SU-DHL-6 (cell line): ENCODE measurements around the gene TSKU.

Experiments used
- H2AFZ ChIP-seq: fragments of 200-600 bp; sonication (generic); 2 replicates; pipeline ENCODE4 v1.6.1; 2014; ENCODE audit warnings: low read depth, mild to moderate bottlenecking, moderate library complexity, mixed read lengths, antibody characterized with exemption, low read length; ENCODE audit not compliant: severe bottlenecking
- H3F3A ChIP-seq: fragments of 200-600 bp; shearing (Covaris generic); 2 replicates; pipeline ENCODE4 v1.6.0; 2016; ENCODE audit warnings: antibody characterized with exemption, mild to moderate bottlenecking; ENCODE audit not compliant: insufficient read depth
- H3K27ac ChIP-seq: fragments of 200-600 bp; sonication (generic); 2 replicates; pipeline ENCODE4 v1.5.1; 2016; ENCODE audit warnings: low read depth, mild to moderate bottlenecking, low read length, moderate library complexity, mixed read lengths
- H3K27me3 ChIP-seq: fragments of 200-600 bp; sonication (generic), shearing (Covaris generic); 2 replicates; pipeline ENCODE4 v1.6.0; 2014; ENCODE audit warnings: mild to moderate bottlenecking, low read length
- H3K36me3 ChIP-seq: fragments of 200-600 bp; sonication (generic); 2 replicates; pipeline ENCODE4 v1.6.1; 2014; ENCODE audit warnings: mild to moderate bottlenecking, low read length, mixed read lengths
- H3K4me2 ChIP-seq: fragments of 300-600, 200-600 bp; shearing (Covaris generic), sonication (generic); 2 replicates; pipeline ENCODE4 v1.6.0; 2014; ENCODE audit warnings: low read length, low read depth, mild to moderate bottlenecking; ENCODE audit not compliant: poor library complexity, severe bottlenecking
- H3K4me3 ChIP-seq: fragments of 200-600 bp; sonication (generic); 2 replicates; pipeline ENCODE4 v1.5.1; 2014; ENCODE audit warnings: antibody characterized with exemption, low read length, mild to moderate bottlenecking, mixed read lengths; ENCODE audit not compliant: insufficient read depth, poor library complexity, severe bottlenecking
- H3K79me2 ChIP-seq: fragments of 200-600 bp; sonication (generic); 2 replicates; pipeline ENCODE4 v1.6.1; 2014; ENCODE audit warnings: mild to moderate bottlenecking, low read length, moderate library complexity; ENCODE audit not compliant: insufficient read depth
- H3K9ac ChIP-seq: fragments of 200-600 bp; sonication (generic); 2 replicates; pipeline ENCODE4 v1.7.0; 2014; ENCODE audit warnings: mild to moderate bottlenecking, low read length
- H3K9me2 ChIP-seq: fragments of 200-600 bp; sonication (generic); replicated peaks from 2 replicates; pipeline ENCODE4 v1.6.1; 2014; ENCODE audit warnings: low read length; ENCODE audit not compliant: insufficient read depth
- H3K9me3 ChIP-seq: fragments of 200-600 bp; sonication (generic); 2 replicates; pipeline ENCODE4 v1.6.1; 2014; ENCODE audit warnings: low read length, mixed read lengths; ENCODE audit not compliant: insufficient read depth
- H4K20me1 ChIP-seq: fragments of 200-600 bp; sonication (generic); 2 replicates; pipeline ENCODE4 v1.6.1; 2014; ENCODE audit warnings: low read depth, mild to moderate bottlenecking, antibody characterized with exemption, low read length, moderate library complexity, mixed read lengths
- CTCF ChIP-seq: fragments of 200-600 bp; sonication (generic); IDR thresholded peaks from one replicate; pipeline ENCODE4 v1.5.1; 2017; ENCODE audit warnings: antibody characterized with exemption, mild to moderate bottlenecking, low read length, moderate library complexity; ENCODE audit not compliant: insufficient read depth, poor library complexity, severe bottlenecking
- EZH2phosphoT487 ChIP-seq: fragments of 200-600 bp; sonication (generic), shearing (Covaris generic); conservative IDR thresholded peaks from 2 replicates; pipeline ENCODE4 v1.6.1; 2018; ENCODE audit warnings: mild to moderate bottlenecking, antibody characterized with exemption, low read length, moderate library complexity, mixed read lengths

TSKU gene

GRCh38 chr11:76834151-76834550, 51.0 kb downstream of the TSKU start:
- Histone ChIP-seq H3F3A (no peaks in the 10 kb centered on the region), H3K27me3 (no peaks in the 10 kb centered on the region), H3K9ac (no peak overlapping the region), H3K36me3 (no peaks in the 10 kb centered on the region), H3K27ac (no peak overlapping the region), H3K9me2 (no peaks in the 10 kb centered on the region), H3K4me3 (no peak overlapping the region), H2AFZ (no peak overlapping the region), H3K4me2 (no peak overlapping the region), H4K20me1 (no peaks in the 10 kb centered on the region), H3K79me2 (no peaks in the 10 kb centered on the region), H3K9me3 (no peaks in the 10 kb centered on the region)
- no peak for TF ChIP-seq CTCF
- TF ChIP-seq EZH2phosphoT487: no peak

GRCh38 chr11:76835036-76835435, 51.9 kb downstream of the TSKU start:
- no peaks in the 10 kb centered on the region for H4K20me1 ChIP-seq
- no peaks in the 10 kb centered on the region for H3F3A ChIP-seq
- H3K27ac ChIP-seq: no peak overlapping the region
- H3K36me3 ChIP-seq: no peaks in the 10 kb centered on the region
- no peak overlapping the region for H3K9ac ChIP-seq
- no peaks in the 10 kb centered on the region for H3K27me3 ChIP-seq
- TF ChIP-seq CTCF (no peak), EZH2phosphoT487 (no peak)
- H2AFZ ChIP-seq: no peak overlapping the region
- no peaks in the 10 kb centered on the region for H3K9me2 ChIP-seq
- H3K79me2 ChIP-seq: no peaks in the 10 kb centered on the region
- H3K4me3 ChIP-seq: no peak overlapping the region
- H3K4me2 ChIP-seq: no peak overlapping the region
- no peaks in the 10 kb centered on the region for H3K9me3 ChIP-seq

GRCh38 chr11:76835928-76836612, 52.9 kb downstream of the TSKU start:
- H3K9me3 ChIP-seq: no peaks in the 10 kb centered on the region
- H3K36me3 ChIP-seq: no peaks in the 10 kb centered on the region
- no peak overlapping the region for H3K4me3 ChIP-seq
- TF ChIP-seq EZH2phosphoT487: no peak
- TF ChIP-seq CTCF: no peak
- H3K79me2 ChIP-seq: no peaks in the 10 kb centered on the region
- H2AFZ ChIP-seq: no peak overlapping the region
- H3K27ac ChIP-seq: no peak overlapping the region
- H3K9me2 ChIP-seq: no peaks in the 10 kb centered on the region
- no peak overlapping the region for H3K4me2 ChIP-seq
- no peaks in the 10 kb centered on the region for H4K20me1 ChIP-seq
- H3K9ac ChIP-seq: no peak overlapping the region
- H3F3A ChIP-seq: no peaks in the 10 kb centered on the region
- H3K27me3 ChIP-seq: no peaks in the 10 kb centered on the region
